B cell (primary cell): ENCODE data around the gene IGF2BP3. TPM values are rescaled to one million over a fixed set of nuclear protein-coding genes. Genes with fewer than 3 reads are reported as not detected.

Experiments used
- ATAC-seq: fragments of 200-7000 bp; cut with Tn5 transposase; one replicate; pipeline ENCODE4 v1.10.0; 2021; ENCODE audit warnings: low read depth, mild to moderate bottlenecking, moderate number of reproducible peaks, moderate library complexity
- CTCF ChIA-PET: fragments of 350-600 bp; sonication (Branson Sonifier 250); formaldehyde crosslinking; loops from one replicate; lab custom pipeline; 2021; ENCODE audit warnings: antibody characterized with exemption, inconsistent platforms; lab: Charles Lee
- POLR2A ChIA-PET: fragments of 350-600 bp; sonication (Branson Sonifier 250); formaldehyde crosslinking; loops from one replicate; lab custom pipeline; 2021; ENCODE audit warnings: antibody characterized with exemption; lab: Charles Lee
- DNase-seq: peaks from one replicate; pipeline ENCODE4 v3.0.0; 2013
- H2AFZ ChIP-seq: 2 replicates; pipeline ENCODE4 v1.6.1; 2012; ENCODE audit warnings: mild to moderate bottlenecking, low read depth, low read length; ENCODE audit not compliant: insufficient read depth, poor library complexity, severe bottlenecking
- H3K27ac ChIP-seq, 2 donors: 1 replicate in 1 of 2; 2 replicates in 1 of 2; pipeline ENCODE4 v1.5.1; 2012 to 2013; ENCODE audit warnings: low read length in 2 of 2, mild to moderate bottlenecking in 2 of 2, moderate library complexity in 1 of 2
- H3K27me3 ChIP-seq, 4 experiments: fragments of 200-600 bp in 1 of 4; sonication (generic) in 1 of 4; replicated peaks in 1 of 4; 1 replicate in 2 of 4; 2 replicates in 2 of 4; pipeline versions ENCODE4 v1.6.1 to v1.7.0; 2013 to 2016; ENCODE audit warnings: low read length in 3 of 4, mild to moderate bottlenecking in 2 of 4, mixed read lengths in 1 of 4, moderate library complexity in 1 of 4; ENCODE audit not compliant: insufficient read depth in 4 of 4, control insufficient read depth in 3 of 4; ENCODE audit errors: control extremely low read depth in 1 of 4
- H3K36me3 ChIP-seq, 2 experiments: replicated peaks in 1 of 2; 1 replicate in 1 of 2; 2 replicates in 1 of 2; pipeline versions ENCODE4 v1.6.1 to v1.7.1; 2013; ENCODE audit warnings: low read length in 1 of 2; ENCODE audit not compliant: insufficient read depth in 2 of 2, control insufficient read depth in 1 of 2; ENCODE audit errors: control extremely low read depth in 1 of 2, extremely low read depth in 1 of 2
- H3K4me1 ChIP-seq, 2 donors: fragments of 200-600 bp in 1 of 2; sonication (generic) in 1 of 2; 1 replicate in 1 of 2; 2 replicates in 1 of 2; pipeline versions ENCODE4 v1.5.1 to v1.6.1; 2013 to 2017; ENCODE audit warnings: low read length in 2 of 2; ENCODE audit not compliant: control insufficient read depth in 2 of 2, insufficient read depth in 2 of 2
- H3K4me2 ChIP-seq: replicated peaks from 2 replicates; pipeline ENCODE3; 2012; ENCODE audit warnings: mild to moderate bottlenecking, low read depth, low read length; ENCODE audit not compliant: poor library complexity, severe bottlenecking
- H3K4me3 ChIP-seq, 5 experiments: fragments of 200-600 bp in 1 of 5; sonication (generic) in 1 of 5; 1 replicate in 3 of 5; 2 replicates in 2 of 5; pipeline versions ENCODE4 v1.5.1 to v1.7.0; 2011 to 2016; ENCODE audit warnings: low read length in 4 of 5, mild to moderate bottlenecking in 4 of 5, low read depth in 2 of 5, control low read depth in 1 of 5, moderate library complexity in 1 of 5; ENCODE audit not compliant: insufficient read depth in 1 of 5; ENCODE audit errors: control extremely low read depth in 1 of 5, extremely low read depth in 1 of 5
- H3K79me2 ChIP-seq: fragments of 200-600 bp; sonication (generic); one replicate; pipeline ENCODE4 v1.6.0; 2016; ENCODE audit warnings: low read length; ENCODE audit not compliant: control insufficient read depth, insufficient read depth
- H3K9ac ChIP-seq: fragments of 200-600 bp; sonication (generic); 2 replicates; pipeline ENCODE4 v1.6.1; 2017; ENCODE audit warnings: mild to moderate bottlenecking, low read length, moderate library complexity
- H3K9me3 ChIP-seq, 3 donors: one replicate each; pipeline versions ENCODE4 v1.6.1 to v1.7.1; 2013; ENCODE audit warnings: low read length in 2 of 3; ENCODE audit not compliant: control insufficient read depth in 2 of 3, insufficient read depth in 1 of 3; ENCODE audit errors: control extremely low read depth in 1 of 3
- H4K20me1 ChIP-seq: 2 replicates; pipeline ENCODE4 v1.6.0; 2012; ENCODE audit warnings: mild to moderate bottlenecking, low read length; ENCODE audit not compliant: insufficient read depth, control insufficient read depth, poor library complexity, severe bottlenecking
- H3K27ac Mint-ChIP-seq: one replicate; pipeline ENCODE4 v1.8.0; 2021; ENCODE audit warnings: mixed read lengths
- H3K27me3 Mint-ChIP-seq: one replicate; pipeline ENCODE4 v1.8.0; 2021; ENCODE audit warnings: mixed read lengths
- H3K4me1 Mint-ChIP-seq: one replicate; pipeline ENCODE4 v1.8.0; 2021; ENCODE audit warnings: mixed read lengths
- H3K4me3 Mint-ChIP-seq: one replicate; pipeline ENCODE4 v1.8.0; 2021; ENCODE audit warnings: mixed read lengths
- H3K9me3 Mint-ChIP-seq: one replicate; pipeline ENCODE4 v1.8.0; 2022; ENCODE audit warnings: mixed read lengths; ENCODE audit not compliant: insufficient read depth
- EZH2 ChIP-seq: IDR thresholded peaks from 2 replicates; pipeline ENCODE4 v1.6.1; 2012; ENCODE audit warnings: borderline replicate concordance, low read depth, mild to moderate bottlenecking, moderate library complexity, low read length; ENCODE audit not compliant: insufficient read depth, poor library complexity, severe bottlenecking
- WGBS: methylation state at CpG from one replicate; pipeline ENCODE4 v1.1.5; 2013; ENCODE audit warnings: missing lambda C conversion rate; ENCODE audit not compliant: insufficient coverage; 5-methylcytosine and 5-hydroxymethylcytosine counted together
- intact Hi-C: fragments of 100-400 bp; cut with micrococcal nuclease; formaldehyde crosslinking; loops from one replicate; pipeline ENCODE4 v1.10.0; 2022
- polyA plus RNA-seq: library from polyadenylated mRNA; depleted of rRNA; stranded (reverse); fragments of >200 nt; gene quantifications from 2 replicates; pipeline ENCODE4 v1.2.3, GENCODE V29; 2012
- total RNA-seq, 2 donors: library from RNA; stranded (reverse); fragments of 120-200 nt in 1 of 2; gene quantifications; 1 replicate in 1 of 2; 2 replicates in 1 of 2; pipeline versions ENCODE4 v1.2.3 to v1.2.4, GENCODE V29; 2013 to 2022
- TF ChIP-seq, protein P1 (sequence below): fragments of 200-600 bp; IDR thresholded peaks from one replicate; pipeline ENCODE4 v1.8.0; 2022; ENCODE audit warnings: antibody characterized with exemption, mild to moderate bottlenecking

The IGF2BP3 gene
- total and polyA plus RNA-seq, 2 donors (not counting 1 experiment from before 2014, with no cell fraction given) = 0.63 to 10.0 TPM

DNA sequence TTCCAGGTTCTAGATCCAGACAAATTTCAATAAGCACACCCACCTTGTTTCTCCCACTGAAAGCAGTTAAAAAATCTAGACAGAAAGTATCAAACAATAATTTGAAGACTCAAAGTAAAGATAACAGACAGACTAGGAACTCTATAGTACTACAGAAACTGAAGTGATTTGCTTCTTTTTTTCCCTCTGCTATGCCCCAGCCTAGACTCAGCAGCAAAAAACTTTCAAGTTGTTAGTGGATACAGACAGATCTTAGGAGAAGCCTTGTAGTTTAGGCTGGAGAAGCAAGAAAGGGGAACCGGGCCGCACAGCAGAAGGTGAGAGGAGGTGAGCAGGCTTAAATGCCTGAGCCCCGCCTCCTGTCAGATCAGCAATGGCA lies 65.1 kb downstream of the IGF2BP3 start:
- ATAC-seq = no peak
- H3K27me3 Mint-ChIP-seq = no peaks in the 10 kb centered on the region
- H3K79me2 ChIP-seq = no peaks in the 10 kb centered on the region

DNA sequence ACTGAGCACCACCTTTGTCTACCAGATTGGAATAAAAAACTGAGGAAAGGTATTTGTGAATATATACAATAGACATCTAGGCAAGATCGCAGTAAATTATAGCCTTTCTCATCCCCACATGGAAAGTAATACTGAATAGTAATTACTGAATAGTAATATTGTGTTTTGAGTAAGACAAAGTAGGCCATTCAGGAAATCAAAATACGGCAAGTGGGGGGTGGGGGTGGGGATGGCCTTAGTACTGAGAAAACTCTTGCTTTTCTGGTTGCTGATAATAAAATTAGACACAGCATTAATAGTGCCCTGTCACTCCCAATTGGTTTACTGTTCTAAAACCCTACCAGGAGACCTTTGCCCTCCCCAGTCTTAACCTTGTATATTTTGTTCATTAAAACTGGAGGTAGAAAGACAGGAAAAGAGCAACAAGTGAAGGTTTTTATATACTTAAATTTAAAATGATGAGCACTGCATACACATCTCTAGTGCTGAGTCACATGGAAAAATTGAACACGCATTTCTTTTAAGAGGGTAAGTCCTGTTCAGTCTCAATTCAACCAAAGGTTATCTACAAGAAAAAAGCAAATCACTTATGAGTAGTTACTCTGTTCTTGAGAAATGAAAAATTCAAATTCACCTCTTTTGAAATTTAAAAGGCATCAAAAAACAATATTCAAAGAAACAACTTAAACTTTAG lies 65.6 kb downstream of the IGF2BP3 start:
- POLR2A ChIA-PET = no interaction called here
- no peaks in the 10 kb centered on the region for H3K4me1 ChIP-seq
- peaks cover 0 to 2% (median 0%) of the 10 kb centered on the region in 4 experiments for H3K27me3 ChIP-seq
- H3K27ac ChIP-seq = no peak overlapping the region
- H3K79me2 ChIP-seq = no peaks in the 10 kb centered on the region
- Mint-ChIP-seq H3K4me1 (peaks cover 6% of the 10 kb centered on the region), H3K27ac (no peak overlapping the region), H3K9me3 (peaks cover 4% of the 10 kb centered on the region), H3K4me3 (no peak overlapping the region), H3K27me3 (no peaks in the 10 kb centered on the region)
- DNase-seq = no peak
- H4K20me1 ChIP-seq = no peaks in the 10 kb centered on the region
- CTCF ChIA-PET = interaction anchor here (0.6 kb wide), 1 partner anchor 79 kb away, joined by 3 read pairs; no protein-coding TSS in a partner anchor
- no peak overlapping the region for H3K4me2 ChIP-seq
- no peak overlapping the region for H3K9ac ChIP-seq
- intact Hi-C loops = no loop called here
- TF ChIP-seq, protein P1, sequence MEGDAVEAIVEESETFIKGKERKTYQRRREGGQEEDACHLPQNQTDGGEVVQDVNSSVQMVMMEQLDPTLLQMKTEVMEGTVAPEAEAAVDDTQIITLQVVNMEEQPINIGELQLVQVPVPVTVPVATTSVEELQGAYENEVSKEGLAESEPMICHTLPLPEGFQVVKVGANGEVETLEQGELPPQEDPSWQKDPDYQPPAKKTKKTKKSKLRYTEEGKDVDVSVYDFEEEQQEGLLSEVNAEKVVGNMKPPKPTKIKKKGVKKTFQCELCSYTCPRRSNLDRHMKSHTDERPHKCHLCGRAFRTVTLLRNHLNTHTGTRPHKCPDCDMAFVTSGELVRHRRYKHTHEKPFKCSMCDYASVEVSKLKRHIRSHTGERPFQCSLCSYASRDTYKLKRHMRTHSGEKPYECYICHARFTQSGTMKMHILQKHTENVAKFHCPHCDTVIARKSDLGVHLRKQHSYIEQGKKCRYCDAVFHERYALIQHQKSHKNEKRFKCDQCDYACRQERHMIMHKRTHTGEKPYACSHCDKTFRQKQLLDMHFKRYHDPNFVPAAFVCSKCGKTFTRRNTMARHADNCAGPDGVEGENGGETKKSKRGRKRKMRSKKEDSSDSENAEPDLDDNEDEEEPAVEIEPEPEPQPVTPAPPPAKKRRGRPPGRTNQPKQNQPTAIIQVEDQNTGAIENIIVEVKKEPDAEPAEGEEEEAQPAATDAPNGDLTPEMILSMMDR = no peak
- no peak for TF ChIP-seq EZH2
- H3K9me3 ChIP-seq = peaks cover 0 to 7% (median 0%) of the 10 kb centered on the region in 3 donors
- no CpG with 5 or more reads among the region's 3 CpGs for WGBS
- H2AFZ ChIP-seq = no peak overlapping the region
- ATAC-seq = no peak
- H3K36me3 ChIP-seq = peaks cover 0 to 2% of the 10 kb centered on the region in 2 experiments
- H3K4me3 ChIP-seq = no peak overlapping the region

More for the DNA sequence above, 65.1 kb downstream of the IGF2BP3 start:
- H3K4me2 ChIP-seq = no peak overlapping the region
- no CpG with 5 or more reads among the region's 3 CpGs for WGBS
- H2AFZ ChIP-seq = no peak overlapping the region
- POLR2A ChIA-PET = no interaction called here
- peaks cover 2 to 3% of the 10 kb centered on the region in 2 donors for H3K4me1 ChIP-seq
- peaks cover 0 to 2% (median 0%) of the 10 kb centered on the region in 4 experiments for H3K27me3 ChIP-seq
- Mint-ChIP-seq H3K9me3 (peaks cover 4% of the 10 kb centered on the region), H3K4me3 (no peak overlapping the region), H3K4me1 (peaks cover 8% of the 10 kb centered on the region), H3K27ac (no peak overlapping the region)
- intact Hi-C loops = no loop called here
- no peak for DNase-seq
- peaks cover 0 to 7% (median 0%) of the 10 kb centered on the region in 3 donors for H3K9me3 ChIP-seq
- CTCF ChIA-PET = no interaction called here
- H3K36me3 ChIP-seq = peaks cover 0 to 2% of the 10 kb centered on the region in 2 experiments
- H3K4me3 ChIP-seq = no peak overlapping the region
- no peak overlapping the region for H3K27ac ChIP-seq
- TF ChIP-seq, protein P1 = no peak
- TF ChIP-seq EZH2 = no peak
- no peaks in the 10 kb centered on the region for H4K20me1 ChIP-seq
- H3K9ac ChIP-seq = no peak overlapping the region
